ENCODE results near the gene THBD.

Gene THBD

DNA sequence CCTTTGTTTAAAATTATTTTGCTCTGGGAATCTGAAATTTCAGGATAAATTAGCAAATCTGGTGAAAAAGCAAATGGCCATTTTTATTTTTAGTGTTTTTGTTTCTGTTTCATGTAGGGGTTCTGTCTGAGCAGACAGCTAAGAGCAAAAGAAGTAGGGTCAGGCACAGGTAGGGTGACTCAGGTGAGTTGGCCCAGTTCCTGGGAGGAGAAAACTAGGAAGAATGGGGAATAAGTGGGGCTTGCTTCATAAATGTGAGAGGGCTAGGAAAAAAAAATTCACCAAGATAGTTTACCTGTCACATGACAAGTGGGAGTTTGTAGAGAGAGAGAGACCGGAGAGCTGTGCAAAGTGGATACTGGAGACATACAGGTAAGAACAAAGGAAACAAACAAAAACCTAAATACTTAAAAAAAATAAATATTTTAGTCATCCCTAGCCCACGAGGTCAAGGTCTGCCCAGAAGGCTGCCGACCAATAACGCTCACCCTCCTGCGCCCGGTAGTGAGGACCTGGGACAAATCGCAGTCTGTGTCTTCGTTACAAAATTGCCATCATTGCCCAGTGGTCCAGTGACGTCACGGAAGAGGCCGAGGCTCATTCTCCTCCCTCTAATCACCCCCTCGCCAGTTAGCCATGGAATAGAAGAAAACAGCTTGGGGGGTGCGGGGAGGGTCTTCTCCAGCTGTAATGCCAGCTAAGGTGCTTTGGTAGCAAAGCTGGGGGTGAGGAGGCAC lies 2.3 kb downstream of the THBD start:
- DNase-seq (ENCODE audit: low read depth, low spot score): no peak
- ChIA-PET POLR2A (no interaction called here), CTCF (interaction anchor here (0.7 to 1.1 kb wide), 4 partner anchors 156 to 361 kb away, joined by 3 read pairs; no protein-coding TSS in a partner anchor)
- no peak overlapping the region for H3K4me3 ChIP-seq (ENCODE audit: low read depth, low read length)
- TF ChIP-seq, protein P1, sequence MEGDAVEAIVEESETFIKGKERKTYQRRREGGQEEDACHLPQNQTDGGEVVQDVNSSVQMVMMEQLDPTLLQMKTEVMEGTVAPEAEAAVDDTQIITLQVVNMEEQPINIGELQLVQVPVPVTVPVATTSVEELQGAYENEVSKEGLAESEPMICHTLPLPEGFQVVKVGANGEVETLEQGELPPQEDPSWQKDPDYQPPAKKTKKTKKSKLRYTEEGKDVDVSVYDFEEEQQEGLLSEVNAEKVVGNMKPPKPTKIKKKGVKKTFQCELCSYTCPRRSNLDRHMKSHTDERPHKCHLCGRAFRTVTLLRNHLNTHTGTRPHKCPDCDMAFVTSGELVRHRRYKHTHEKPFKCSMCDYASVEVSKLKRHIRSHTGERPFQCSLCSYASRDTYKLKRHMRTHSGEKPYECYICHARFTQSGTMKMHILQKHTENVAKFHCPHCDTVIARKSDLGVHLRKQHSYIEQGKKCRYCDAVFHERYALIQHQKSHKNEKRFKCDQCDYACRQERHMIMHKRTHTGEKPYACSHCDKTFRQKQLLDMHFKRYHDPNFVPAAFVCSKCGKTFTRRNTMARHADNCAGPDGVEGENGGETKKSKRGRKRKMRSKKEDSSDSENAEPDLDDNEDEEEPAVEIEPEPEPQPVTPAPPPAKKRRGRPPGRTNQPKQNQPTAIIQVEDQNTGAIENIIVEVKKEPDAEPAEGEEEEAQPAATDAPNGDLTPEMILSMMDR (IDR thresholded peaks at IDR 0.05; ENCODE audit: insufficient read depth, low read length, missing control alignments): no peak

DNA sequence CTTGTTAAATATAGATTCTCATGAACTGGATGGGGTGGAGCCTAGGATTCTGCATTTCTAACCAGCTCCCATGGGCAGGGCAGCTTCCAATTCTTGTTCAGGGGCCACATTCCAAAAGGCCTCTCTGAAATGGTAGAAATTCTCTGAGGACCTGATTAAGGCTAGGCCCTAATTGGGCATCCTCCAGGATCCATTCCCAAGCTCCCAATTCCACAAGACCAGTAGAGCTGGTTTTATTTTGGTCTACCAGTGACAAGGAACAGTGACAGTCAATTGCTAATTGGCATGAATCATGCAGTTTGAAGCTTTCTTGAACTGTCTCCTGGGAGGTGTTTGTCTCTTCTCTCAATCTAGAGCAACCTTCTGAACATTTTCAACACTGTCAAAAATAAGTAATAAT lies 3.0 kb downstream of the THBD start:
- no peak overlapping the region for H3K4me3 ChIP-seq (ENCODE audit: low read depth, low read length)
- TF ChIP-seq, protein P1 (IDR thresholded peaks at IDR 0.05; ENCODE audit: insufficient read depth, low read length, missing control alignments): no peak
- DNase-seq (ENCODE audit: low read depth, low spot score): no peak
- ChIA-PET POLR2A (no interaction called here), CTCF (interaction anchor here (0.7 to 0.9 kb wide), 2 partner anchors 16 to 294 kb away, joined by 3 read pairs; no protein-coding TSS in a partner anchor)

DNA sequence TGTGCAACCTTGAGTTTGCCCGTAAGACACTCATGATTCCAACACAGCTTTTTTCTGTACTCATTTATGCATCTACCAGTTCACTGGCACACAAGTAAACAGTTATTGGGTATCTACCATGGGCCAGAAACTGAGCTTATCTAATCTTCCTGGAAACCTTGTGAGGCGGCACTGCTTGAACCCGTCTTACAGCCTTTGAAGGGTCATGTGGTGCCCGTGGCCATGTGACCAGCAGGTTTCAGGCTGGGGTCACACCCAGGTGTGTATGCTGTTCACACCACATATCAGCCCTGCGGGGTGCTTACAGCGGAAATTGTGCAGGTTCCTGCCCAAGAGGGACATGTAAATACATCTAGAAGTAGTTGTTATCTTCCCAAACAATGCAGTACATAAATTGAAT lies 6.1 kb downstream of the THBD start:
- CTCF ChIA-PET: interaction anchor here (1.0 kb wide), 1 partner anchor 297 kb away, joined by 3 read pairs; no protein-coding TSS in a partner anchor
- no peak overlapping the region for H3K4me3 ChIP-seq (ENCODE audit: low read depth, low read length)
- POLR2A ChIA-PET: no interaction called here
- no peak for DNase-seq (ENCODE audit: low read depth, low spot score)
- TF ChIP-seq, protein P1 (IDR thresholded peaks at IDR 0.05; ENCODE audit: insufficient read depth, low read length, missing control alignments): no peak

DNA sequence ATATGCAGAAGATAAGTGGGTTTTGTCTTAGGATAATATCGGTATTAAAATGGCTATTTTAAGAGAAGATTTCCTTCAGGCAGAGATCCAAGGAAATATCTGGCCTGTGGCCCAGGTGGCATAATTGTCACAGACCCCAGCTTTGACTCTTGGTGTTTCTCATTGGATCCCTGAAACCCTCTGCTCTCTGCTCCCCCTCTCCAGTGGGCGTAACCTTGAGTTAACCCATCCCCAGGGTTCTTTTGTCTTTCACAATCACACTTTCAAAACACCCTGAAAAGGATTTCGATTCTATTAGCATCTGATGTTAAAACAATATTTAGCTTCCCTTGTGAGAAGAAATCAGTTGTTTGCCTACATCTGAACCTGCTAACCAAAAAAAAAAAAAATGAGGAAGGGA lies 7.2 kb downstream of the THBD start:
- ChIA-PET CTCF (no interaction called here), POLR2A (no interaction called here)
- TF ChIP-seq, protein P1 (IDR thresholded peaks at IDR 0.05; ENCODE audit: insufficient read depth, low read length, missing control alignments): no peak
- H3K4me3 ChIP-seq (ENCODE audit: low read depth, low read length): no peak overlapping the region
- no peak for DNase-seq (ENCODE audit: low read depth, low spot score)

DNA sequence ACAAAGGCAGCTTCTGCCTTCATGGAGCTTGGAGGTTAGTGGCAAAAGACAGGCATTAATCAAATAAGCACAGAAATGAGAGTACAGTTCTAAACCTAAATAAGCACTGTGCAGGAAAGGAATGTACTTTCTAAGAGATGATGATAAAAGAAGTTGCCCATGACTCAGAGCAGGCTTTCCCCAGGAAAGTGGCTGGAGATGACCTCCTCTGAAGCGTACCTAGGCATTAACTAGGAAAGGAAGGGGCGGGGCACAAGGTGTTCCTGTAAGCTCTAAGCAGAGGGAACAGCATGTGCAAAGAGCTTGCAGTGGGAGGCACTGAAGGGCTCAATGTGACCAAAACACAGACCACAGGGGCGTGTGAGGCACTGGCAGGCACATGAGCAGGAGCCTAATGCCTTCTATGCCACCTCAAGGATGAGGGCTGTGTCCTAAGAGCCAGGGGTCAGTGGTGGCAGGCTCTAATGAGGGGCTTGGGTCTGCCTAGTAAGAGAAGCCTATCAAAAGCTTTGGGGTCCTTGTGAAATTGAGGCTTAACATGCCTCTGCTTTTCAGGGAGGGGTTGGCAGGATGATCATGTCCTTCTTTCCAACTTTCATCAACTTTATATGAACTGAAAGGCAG lies 9.5 kb downstream of the THBD start:
- TF ChIP-seq, protein P1 (IDR thresholded peaks at IDR 0.05; ENCODE audit: insufficient read depth, low read length, missing control alignments): no peak
- H3K4me3 ChIP-seq (ENCODE audit: low read depth, low read length): no peak overlapping the region
- ChIA-PET CTCF (no interaction called here), POLR2A (no interaction called here)
- no peak for DNase-seq (ENCODE audit: low read depth, low spot score)

DNA sequence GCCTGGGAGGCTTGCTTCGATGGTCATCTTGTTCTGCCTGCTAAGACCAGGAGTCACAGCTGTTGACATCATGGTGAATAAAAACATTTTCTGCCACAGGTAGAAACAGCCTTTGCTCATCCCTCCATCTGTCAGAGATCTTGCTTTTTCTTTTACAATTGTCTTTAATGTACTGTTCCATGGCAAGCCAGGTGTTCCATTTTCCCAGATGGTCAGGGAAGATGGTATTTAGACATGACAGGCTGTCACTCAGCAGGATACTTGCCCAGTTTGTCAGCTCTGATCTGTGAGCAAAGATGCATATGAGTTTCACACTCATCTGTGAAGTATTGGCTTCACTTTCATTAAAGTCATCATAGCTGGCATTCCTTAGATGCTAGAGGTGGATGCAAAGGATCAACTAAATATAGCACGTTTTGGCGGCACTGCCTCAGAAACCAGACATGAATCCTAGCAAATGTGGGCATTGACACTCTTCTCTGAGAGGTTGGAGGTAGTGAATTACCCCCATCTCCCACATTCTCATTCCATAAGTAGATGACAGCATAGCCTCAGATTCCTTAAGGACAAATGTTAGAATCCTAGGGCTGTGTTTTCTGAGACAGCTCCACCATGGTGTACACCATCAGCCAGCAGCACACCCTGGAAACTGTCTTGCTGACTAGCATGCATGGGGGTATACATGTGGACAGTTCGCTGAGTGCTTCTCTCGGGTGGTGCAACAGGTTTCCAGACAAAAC lies 10.2 kb downstream of the THBD start:
- ChIA-PET CTCF (no interaction called here), POLR2A (no interaction called here)
- no peak overlapping the region for H3K4me3 ChIP-seq (ENCODE audit: low read depth, low read length)
- TF ChIP-seq, protein P1 (IDR thresholded peaks at IDR 0.05; ENCODE audit: insufficient read depth, low read length, missing control alignments): no peak
- no peak for DNase-seq (ENCODE audit: low read depth, low spot score)
